Stimulated activated memory B cell treated with anti-CD40 and anti-IgM and Interleukin-4, amounts not matched to agents 10 μg/mL and 1 μg/mL and 100 μg/mL, for 72 hours (primary cell): ENCODE data around the gene UBE2E1.
"Not testable (repeated sequence)": the region's sequence is repeated elsewhere in the genome, so short reads cannot be mapped to it uniquely, and the experiment has no call there.

Experiments used
- ATAC-seq: fragments of 150-1000 bp; cut with Tn5 transposase; 2 replicates; pipeline ENCODE4 v1.10.0; 2021
- H3K27ac Mint-ChIP-seq: one replicate; pipeline ENCODE4 v1.8.0; 2022; ENCODE audit warnings: mild to moderate bottlenecking, mixed read lengths
- H3K27me3 Mint-ChIP-seq: one replicate; pipeline ENCODE4 v1.8.0; 2022; ENCODE audit warnings: mixed read lengths
- H3K36me3 Mint-ChIP-seq: one replicate; pipeline ENCODE4 v1.8.0; 2022; ENCODE audit warnings: mixed read lengths
- H3K4me1 Mint-ChIP-seq: one replicate; pipeline ENCODE4 v1.8.0; 2022; ENCODE audit warnings: mixed read lengths
- H3K4me3 Mint-ChIP-seq: one replicate; pipeline ENCODE4 v1.8.0; 2022; ENCODE audit warnings: mild to moderate bottlenecking, moderate library complexity, mixed read lengths
- H3K9me3 Mint-ChIP-seq: one replicate; pipeline ENCODE4 v1.8.0; 2022; ENCODE audit warnings: mixed read lengths

UBE2E1 gene

DNA sequence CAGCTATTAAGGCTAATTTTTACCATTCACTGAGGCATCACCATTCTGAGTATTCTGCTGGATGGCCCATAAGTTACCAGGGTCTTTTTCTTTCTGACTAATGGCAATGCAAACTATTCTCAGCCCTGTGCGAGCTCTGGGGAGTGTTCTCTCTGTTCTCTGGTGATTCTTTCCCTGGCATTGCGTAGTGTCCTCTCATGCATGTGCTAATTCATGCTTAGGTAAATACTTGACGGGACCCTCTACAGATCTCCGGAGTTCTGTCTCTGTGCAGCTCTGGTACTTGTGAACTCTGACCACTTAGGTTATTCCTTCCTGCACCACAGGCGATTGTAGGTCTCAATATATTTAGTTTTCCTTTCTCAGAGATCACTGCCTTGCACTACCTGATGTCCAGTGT lies 34.8 kb downstream of the UBE2E1 start:
- no peak for ATAC-seq
- no peak overlapping the region for H3K27ac Mint-ChIP-seq
- H3K4me1 Mint-ChIP-seq, result peaks cover 54% of the 10 kb centered on the region
- no peak overlapping the region for H3K4me3 Mint-ChIP-seq
- peaks cover 14% of the 10 kb centered on the region for H3K36me3 Mint-ChIP-seq
- no peaks in the 10 kb centered on the region for H3K27me3 Mint-ChIP-seq
- no peaks in the 10 kb centered on the region for H3K9me3 Mint-ChIP-seq

DNA sequence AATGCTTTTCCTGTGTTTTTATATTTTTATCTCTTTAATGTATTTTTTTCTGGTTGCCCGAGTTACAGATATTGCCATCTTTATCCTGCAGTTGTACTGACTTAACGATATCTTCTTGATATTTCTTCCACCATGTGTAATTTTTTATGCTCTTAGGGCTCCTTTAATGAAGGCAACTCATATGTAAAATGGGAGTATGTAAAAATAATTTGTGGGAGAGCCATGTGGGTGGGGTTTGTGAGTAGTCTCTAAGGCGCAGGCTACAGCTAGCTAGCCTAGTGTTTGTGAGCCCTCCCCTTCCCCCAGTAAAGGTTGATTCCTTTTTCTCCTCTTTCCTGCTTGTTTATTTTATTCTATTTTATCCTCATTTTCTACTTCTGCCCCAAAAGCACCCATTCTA lies 38.1 kb downstream of the UBE2E1 start:
- no peak overlapping the region for H3K4me3 Mint-ChIP-seq
- H3K9me3 Mint-ChIP-seq, result no peaks in the 10 kb centered on the region
- H3K4me1 Mint-ChIP-seq, result peaks cover 34% of the 10 kb centered on the region
- H3K36me3 Mint-ChIP-seq, result peaks cover 20% of the 10 kb centered on the region
- no peak for ATAC-seq
- no peak overlapping the region for H3K27ac Mint-ChIP-seq
- H3K27me3 Mint-ChIP-seq, result no peaks in the 10 kb centered on the region

DNA sequence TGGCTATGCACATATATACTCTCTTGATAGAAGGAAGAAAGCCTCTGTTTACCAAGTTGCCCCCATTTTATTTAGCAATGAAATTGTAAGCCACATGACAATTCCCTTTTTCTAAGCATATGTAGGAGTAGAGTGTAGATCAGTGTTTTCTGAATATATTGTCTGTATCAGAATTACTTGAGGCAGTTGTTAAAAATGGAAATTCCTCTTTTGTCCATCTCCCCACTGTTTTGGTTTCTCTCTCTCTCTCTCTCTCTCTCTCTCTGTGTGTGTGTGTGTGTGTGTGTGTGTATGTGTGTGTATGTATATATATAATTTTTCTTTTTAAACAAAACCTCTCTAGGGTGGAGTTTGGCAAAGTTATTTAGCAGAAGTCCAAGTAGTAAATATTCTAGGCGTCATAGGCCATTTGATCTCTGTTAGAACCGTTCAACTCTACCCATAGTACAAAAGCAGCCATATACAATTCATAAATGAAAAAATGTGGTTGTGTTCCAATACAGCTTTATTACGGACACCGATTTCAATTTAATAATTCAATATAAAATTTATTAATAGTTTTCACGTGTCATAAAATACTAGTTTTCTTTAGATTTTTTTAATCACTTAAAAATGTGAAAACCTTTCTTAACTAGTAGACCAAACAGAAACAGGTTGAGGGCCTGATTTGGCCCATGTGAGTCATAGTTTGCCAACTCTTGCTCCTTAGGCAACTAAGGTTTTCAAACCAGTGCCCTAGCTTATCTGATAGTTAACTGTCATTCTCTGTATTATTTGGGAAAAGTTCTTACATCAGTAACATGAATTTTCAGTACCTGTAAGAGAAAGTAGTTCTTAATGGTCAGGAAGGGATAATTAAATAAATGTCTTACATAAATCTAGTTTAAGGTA lies 39.8 kb downstream of the UBE2E1 start:
- no peak for ATAC-seq
- Mint-ChIP-seq H3K4me3 (no peak overlapping the region), H3K4me1 (peaks cover 25% of the 10 kb centered on the region), H3K27ac (no peak overlapping the region), H3K27me3 (no peaks in the 10 kb centered on the region), H3K36me3 (peaks cover 20% of the 10 kb centered on the region), H3K9me3 (peaks cover 2% of the 10 kb centered on the region)

DNA sequence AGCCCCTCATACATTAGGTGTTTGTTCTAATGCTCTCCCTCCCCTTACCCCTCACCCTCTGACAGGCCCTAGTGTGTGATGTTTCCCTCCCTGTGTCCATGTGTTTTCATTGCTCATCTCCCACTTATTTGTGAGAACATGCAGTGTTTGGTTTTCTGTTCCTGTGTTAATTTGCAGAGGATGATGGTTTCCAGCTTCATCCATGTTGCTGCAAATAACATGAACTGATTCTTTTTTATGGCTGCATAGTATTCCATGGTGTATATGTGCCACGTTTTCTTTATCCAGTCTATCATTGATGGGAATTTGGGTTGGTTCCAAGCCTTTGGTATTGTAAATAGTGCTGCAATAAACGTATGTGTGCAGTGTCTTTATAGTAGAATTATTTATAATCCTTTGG lies 43.7 kb downstream of the UBE2E1 start:
- not testable (repeated sequence) for H3K4me1 Mint-ChIP-seq, H3K27ac Mint-ChIP-seq, H3K4me3 Mint-ChIP-seq, ATAC-seq, H3K9me3 Mint-ChIP-seq, H3K27me3 Mint-ChIP-seq
- peaks cover 19% of the 10 kb centered on the region for H3K36me3 Mint-ChIP-seq

DNA sequence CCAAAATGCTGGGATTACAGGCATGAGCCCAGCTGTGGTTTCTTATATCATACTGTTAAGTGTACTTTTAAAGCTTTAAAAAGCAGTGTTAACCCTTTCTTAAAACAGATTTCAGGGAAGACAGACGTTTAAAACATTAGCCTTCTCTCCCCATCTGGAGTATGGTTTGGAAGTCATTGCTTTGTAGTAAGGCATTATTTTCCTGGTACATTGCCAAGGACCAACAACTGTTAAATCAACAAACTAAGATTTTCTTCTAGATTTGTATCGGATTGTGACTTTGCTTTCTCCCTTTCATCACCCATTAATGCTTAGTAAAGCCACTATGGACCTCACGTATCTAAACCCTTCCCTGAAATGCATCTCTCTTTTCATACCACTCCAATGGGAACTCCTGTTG lies 50.5 kb downstream of the UBE2E1 start:
- H3K27ac Mint-ChIP-seq, result peak overlapping the region; percentile 65
- H3K4me3 Mint-ChIP-seq, result peak overlapping the region; percentile 27
- H3K27me3 Mint-ChIP-seq, result no peaks in the 10 kb centered on the region
- peaks cover 12% of the 10 kb centered on the region for H3K36me3 Mint-ChIP-seq
- peaks cover 38% of the 10 kb centered on the region for H3K4me1 Mint-ChIP-seq
- no peak for ATAC-seq
- H3K9me3 Mint-ChIP-seq, result peaks cover 3% of the 10 kb centered on the region

DNA sequence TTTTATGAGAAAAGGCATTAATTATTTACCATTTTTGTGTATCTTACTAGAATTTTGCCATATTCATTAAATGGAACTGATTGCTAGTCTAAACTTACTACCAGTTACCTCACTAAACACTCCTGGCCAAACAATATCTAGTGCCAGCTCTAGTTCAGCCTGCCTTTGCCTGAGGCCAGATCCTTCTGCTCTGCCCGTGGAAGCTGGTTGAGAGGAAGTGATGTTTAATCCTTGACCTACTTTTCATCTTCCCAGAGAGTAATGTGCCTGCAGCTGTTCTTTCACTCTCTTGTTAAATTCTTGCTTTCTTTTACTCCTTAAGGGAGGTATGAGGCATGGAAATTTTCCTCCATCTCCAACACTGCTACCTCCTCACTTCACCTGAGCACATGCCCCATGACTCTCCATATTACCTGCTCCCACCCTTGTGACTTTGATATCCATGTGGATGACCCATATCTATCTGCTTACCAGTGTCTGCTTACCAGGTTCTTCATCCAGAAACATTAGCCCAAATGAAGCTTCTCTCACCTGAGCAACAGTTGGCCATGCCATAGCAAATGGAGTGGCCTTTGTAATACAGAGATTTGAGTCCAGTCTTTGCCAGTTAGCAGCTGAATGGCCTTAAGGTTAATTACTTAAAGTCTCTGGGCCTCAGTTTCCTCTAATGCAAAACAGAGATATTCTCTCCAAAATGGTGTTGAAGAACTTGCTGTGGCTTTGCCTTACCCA lies 53.4 kb downstream of the UBE2E1 start:
- H3K36me3 Mint-ChIP-seq, result peaks cover 13% of the 10 kb centered on the region
- no peaks in the 10 kb centered on the region for H3K9me3 Mint-ChIP-seq
- no peak for ATAC-seq
- H3K4me3 Mint-ChIP-seq, result no peak overlapping the region
- H3K27ac Mint-ChIP-seq, result no peak overlapping the region
- H3K4me1 Mint-ChIP-seq, result peaks cover 58% of the 10 kb centered on the region
- H3K27me3 Mint-ChIP-seq, result no peaks in the 10 kb centered on the region

DNA sequence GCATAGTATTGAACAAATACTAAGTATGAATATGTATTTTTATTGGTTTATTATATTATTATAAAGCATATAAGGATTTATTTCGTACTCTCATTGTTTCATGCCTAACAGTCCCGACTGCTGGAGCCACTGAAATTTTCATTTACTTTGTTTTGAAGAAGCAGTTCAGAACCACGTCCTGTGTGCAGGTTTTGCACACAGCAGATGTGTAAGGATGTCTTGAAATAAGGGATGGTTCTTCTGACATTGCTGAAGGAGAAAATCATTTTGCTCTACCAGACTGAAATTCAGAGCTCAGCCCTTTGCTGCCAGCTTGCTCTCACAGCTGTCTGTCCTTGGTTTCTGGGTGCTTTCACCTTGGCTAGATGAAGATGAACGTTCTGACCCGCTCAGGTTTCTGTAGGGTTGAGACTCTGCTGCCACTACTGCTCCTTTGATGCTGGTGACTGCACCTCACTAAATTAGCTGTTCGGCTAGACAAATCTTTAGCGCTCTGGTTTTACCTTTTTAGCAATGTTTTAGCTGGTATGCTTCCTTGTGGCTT lies 54.2 kb downstream of the UBE2E1 start:
- no peak overlapping the region for H3K27ac Mint-ChIP-seq
- no peak overlapping the region for H3K4me3 Mint-ChIP-seq
- ATAC-seq, result no peak
- H3K36me3 Mint-ChIP-seq, result peaks cover 17% of the 10 kb centered on the region
- H3K27me3 Mint-ChIP-seq, result no peaks in the 10 kb centered on the region
- no peaks in the 10 kb centered on the region for H3K9me3 Mint-ChIP-seq
- H3K4me1 Mint-ChIP-seq, result peaks cover 65% of the 10 kb centered on the region

DNA sequence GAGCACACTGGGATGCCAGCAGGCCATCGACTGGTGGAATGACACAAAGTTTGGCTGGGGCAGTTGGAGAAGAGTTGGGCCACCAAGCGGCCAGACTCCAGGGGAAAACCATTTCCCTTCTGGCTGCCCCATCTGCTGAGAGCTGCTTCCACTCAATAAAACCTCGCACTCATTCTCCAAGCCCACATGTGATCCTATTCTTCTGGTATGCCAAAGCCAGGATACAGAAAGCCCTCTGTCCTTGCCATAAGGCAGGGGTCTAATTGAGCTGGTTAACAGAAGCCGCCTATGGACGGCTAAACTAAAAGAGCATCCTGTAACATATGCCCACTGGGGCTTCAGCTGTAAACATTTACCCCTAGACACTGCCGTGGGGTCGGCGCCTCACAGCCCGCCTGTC lies 55.9 kb downstream of the UBE2E1 start:
- no peak for ATAC-seq
- no peaks in the 10 kb centered on the region for H3K27me3 Mint-ChIP-seq
- peaks cover 17% of the 10 kb centered on the region for H3K36me3 Mint-ChIP-seq
- H3K4me3 Mint-ChIP-seq, result no peak overlapping the region
- no peak overlapping the region for H3K27ac Mint-ChIP-seq
- peaks cover 75% of the 10 kb centered on the region for H3K4me1 Mint-ChIP-seq
- H3K9me3 Mint-ChIP-seq, result no peaks in the 10 kb centered on the region

DNA sequence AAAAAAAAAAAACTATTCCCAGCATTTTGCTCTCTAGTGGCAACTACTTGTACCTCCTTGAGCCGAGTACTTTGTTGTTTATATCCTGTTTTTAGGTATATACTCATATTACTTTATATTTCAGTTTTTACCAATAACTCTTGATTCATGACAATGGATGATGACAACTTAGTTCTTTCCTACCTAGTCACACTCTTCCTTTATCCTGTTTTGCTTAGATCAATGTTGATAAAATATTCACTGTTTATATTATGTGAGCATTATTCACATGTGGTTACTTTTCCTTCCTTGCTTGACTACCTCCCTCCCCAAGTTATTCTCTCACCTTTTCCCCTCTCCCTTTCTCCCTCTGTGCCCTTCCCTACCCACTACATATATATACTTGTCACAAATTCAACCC lies 57.3 kb downstream of the UBE2E1 start:
- Mint-ChIP-seq H3K27ac (no peak overlapping the region), H3K4me3 (no peak overlapping the region), H3K4me1 (peaks cover 70% of the 10 kb centered on the region), H3K27me3 (no peaks in the 10 kb centered on the region), H3K36me3 (peaks cover 17% of the 10 kb centered on the region), H3K9me3 (no peaks in the 10 kb centered on the region)
- no peak for ATAC-seq

DNA sequence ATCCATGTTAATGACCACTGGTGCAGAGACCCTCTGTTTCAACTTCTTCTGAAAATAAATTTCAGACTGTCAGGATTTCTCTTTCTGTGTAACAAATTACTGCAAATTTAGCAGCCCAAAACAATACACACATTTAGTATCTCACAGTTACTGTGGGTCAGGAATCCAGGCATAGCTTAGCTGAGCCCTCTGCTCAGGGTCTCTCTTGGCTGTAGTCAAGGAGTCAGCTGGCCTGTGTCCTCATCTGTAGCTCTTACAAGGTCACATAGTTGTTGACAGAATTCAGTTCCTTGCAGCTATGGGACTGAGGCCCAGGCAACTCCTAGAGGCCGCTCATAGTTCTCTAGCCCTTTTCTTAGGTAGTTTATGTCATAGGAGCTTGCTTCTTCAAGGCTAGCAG lies 59.2 kb downstream of the UBE2E1 start:
- peaks cover 17% of the 10 kb centered on the region for H3K36me3 Mint-ChIP-seq
- no peak for ATAC-seq
- H3K4me1 Mint-ChIP-seq, result peaks cover 55% of the 10 kb centered on the region
- no peaks in the 10 kb centered on the region for H3K9me3 Mint-ChIP-seq
- H3K27me3 Mint-ChIP-seq, result no peaks in the 10 kb centered on the region
- peak overlapping the region; percentile 7 for H3K27ac Mint-ChIP-seq
- no peak overlapping the region for H3K4me3 Mint-ChIP-seq

DNA sequence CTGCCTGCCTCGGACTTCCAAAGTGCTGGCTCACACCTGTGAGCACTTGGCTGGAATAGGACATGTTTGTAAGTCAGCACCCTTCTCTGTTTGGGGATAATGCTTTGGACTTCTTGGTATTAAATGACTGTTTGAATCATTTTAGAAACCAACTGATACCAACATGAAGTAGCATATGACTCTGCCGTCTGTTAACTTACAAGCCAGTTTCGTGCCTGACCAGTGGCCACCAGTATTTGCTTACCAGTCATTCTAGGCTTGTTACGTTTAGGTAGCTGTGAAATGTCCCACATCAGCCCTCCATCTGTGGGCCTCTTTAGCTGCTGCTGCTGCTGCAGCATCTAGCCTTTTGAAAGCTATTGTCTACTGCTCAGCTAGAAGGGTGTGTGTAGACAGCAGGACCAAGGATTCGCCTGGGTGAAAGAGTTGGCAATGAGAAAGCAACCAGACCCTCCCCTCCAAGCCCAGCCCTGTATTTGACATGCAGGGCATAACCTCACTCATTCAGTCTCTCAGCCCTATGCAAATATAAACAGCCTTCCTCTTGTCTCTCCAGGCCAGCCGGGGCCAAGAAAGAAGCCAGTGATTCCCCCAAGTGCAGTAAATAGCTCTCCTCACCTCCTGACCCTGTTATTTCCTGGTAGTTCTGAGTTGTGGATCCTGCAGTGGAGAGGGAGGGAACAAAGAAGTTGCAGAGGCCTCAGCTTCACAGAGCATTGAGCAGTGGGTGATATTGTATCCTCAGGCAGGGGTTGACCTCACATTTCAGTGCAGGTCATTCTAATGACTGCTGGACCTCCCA lies 60.0 kb downstream of the UBE2E1 start:
- H3K9me3 Mint-ChIP-seq, result no peaks in the 10 kb centered on the region
- H3K27me3 Mint-ChIP-seq, result no peaks in the 10 kb centered on the region
- ATAC-seq, result peak; percentile 45
- no peak overlapping the region for H3K4me3 Mint-ChIP-seq
- peak overlapping the region; percentile 8 for H3K27ac Mint-ChIP-seq
- peaks cover 17% of the 10 kb centered on the region for H3K36me3 Mint-ChIP-seq
- H3K4me1 Mint-ChIP-seq, result peaks cover 51% of the 10 kb centered on the region

DNA sequence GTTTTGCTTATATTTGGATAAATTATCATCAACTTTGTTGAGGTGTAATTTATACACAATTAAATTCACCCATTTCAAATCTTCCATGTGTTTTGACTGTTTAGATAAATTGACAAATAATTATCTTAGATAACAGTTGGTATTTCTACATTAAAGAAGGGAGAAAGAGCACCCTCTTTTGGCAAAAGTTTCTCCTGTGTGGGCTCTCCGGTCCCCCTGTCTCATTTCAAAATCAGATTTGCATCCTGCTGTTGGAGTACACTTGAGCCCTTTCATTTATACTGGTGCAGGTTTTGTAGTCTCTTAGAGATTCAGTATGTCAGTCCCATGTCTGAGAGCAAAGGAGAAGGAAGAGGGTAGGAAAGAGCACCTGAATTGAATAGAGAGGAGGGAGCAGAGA lies 61.6 kb downstream of the UBE2E1 start:
- H3K9me3 Mint-ChIP-seq, result no peaks in the 10 kb centered on the region
- no peak for ATAC-seq
- peak overlapping the region; percentile 14 for H3K27ac Mint-ChIP-seq
- H3K27me3 Mint-ChIP-seq, result no peaks in the 10 kb centered on the region
- H3K4me1 Mint-ChIP-seq, result peaks cover 46% of the 10 kb centered on the region
- H3K36me3 Mint-ChIP-seq, result peaks cover 17% of the 10 kb centered on the region
- H3K4me3 Mint-ChIP-seq, result no peak overlapping the region

DNA sequence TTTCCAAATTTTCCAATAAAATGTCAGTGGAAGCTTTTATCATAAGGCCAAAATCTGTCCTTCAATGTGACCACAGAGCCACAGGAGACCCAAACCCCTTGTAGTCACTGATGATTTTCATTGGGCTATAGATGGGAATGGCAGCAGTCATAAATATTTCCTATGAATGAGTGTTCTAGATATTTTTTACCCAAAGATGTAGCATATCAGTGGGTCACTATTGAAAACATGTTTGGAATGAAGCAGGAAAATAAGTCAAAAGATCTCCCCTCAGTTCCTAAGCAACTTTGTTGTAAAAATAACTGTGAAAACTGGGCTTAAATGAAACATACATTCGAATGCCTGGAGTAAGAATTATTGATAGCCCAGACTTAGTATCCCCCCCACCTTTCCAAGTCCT lies 62.1 kb downstream of the UBE2E1 start:
- no peak for ATAC-seq
- no peaks in the 10 kb centered on the region for H3K9me3 Mint-ChIP-seq
- H3K36me3 Mint-ChIP-seq, result peaks cover 17% of the 10 kb centered on the region
- peak overlapping the region; percentile 14 for H3K27ac Mint-ChIP-seq
- peaks cover 44% of the 10 kb centered on the region for H3K4me1 Mint-ChIP-seq
- no peaks in the 10 kb centered on the region for H3K27me3 Mint-ChIP-seq
- no peak overlapping the region for H3K4me3 Mint-ChIP-seq

DNA sequence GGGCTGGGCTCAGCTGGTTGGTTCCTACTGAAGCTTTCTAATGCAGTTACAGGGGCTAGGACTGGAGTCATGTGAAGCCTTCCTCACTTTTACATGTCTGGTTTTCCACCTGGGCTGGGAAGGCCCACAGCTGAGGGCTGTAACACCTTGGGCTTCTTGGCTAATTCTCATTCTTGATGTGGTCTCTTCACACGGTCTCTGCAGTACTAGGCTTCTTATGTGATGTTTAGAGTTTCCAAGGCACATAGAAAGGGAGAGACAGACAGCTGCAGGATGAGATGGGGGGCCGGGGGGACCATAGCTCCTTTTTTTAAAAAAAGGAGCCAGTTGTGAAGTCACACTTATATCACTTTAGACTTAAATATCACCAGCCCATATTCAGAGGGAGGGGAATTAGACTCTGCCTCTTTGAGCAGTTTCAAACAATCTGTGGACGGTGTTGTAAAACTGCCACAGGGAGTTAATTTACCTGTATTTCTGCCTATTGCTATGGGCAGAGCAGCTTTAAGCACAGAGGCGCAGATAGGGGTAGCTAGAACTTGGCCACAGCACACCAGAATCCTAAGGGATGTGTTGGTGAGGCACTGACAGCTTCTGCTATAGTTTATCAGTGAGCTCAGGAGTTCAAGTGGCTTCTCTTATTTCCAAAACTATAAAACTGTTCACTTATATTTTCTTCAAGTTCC lies 64.4 kb downstream of the UBE2E1 start:
- H3K27ac Mint-ChIP-seq, result no peak overlapping the region
- no peaks in the 10 kb centered on the region for H3K27me3 Mint-ChIP-seq
- peaks cover 42% of the 10 kb centered on the region for H3K4me1 Mint-ChIP-seq
- H3K36me3 Mint-ChIP-seq, result no peaks in the 10 kb centered on the region
- H3K9me3 Mint-ChIP-seq, result no peaks in the 10 kb centered on the region
- ATAC-seq, result no peak
- no peak overlapping the region for H3K4me3 Mint-ChIP-seq

DNA sequence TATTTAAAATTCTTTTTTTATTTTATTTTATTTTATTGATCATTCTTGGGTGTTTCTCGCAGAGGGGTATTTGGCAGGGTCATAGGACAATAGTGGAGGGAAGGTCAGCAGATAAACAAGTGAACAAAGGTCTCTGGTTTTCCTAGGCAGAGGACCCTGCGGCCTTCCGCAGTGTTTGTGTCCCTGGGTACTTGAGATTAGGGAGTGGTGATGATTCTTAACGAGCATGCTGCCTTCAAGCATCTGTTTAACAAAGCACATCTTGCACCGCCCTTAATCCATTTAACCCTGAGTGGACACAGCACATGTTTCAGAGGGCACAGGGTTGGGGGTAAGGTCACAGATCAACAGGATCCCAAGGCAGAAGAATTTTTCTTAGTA lies 64.9 kb downstream of the UBE2E1 start:
- H3K36me3 Mint-ChIP-seq, H3K27ac Mint-ChIP-seq, ATAC-seq, H3K9me3 Mint-ChIP-seq, H3K27me3 Mint-ChIP-seq, H3K4me3 Mint-ChIP-seq: not testable (repeated sequence)
- H3K4me1 Mint-ChIP-seq, result peaks cover 42% of the 10 kb centered on the region
